GM12865 (cell line): ENCODE results near the gene TRABD.
A peak's percentile ranks its signal among the peaks of the same experiment; 100 is the strongest.

Experiments used
- DNase-seq: peaks from one replicate; pipeline ENCODE4 v3.0.0; 2010; ENCODE audit warnings: low read depth
- H3K4me3 ChIP-seq: 2 replicates; pipeline ENCODE4 v1.5.1; 2011; ENCODE audit warnings: mild to moderate bottlenecking, low read depth, low read length, control low read depth
- CTCF ChIP-seq: IDR thresholded peaks from 2 replicates; pipeline ENCODE4 v1.5.1; 2011; ENCODE audit warnings: low read length, control low read depth, low read depth, inconsistent platforms; ENCODE audit not compliant: insufficient read depth; ENCODE audit errors: missing control alignments

The TRABD gene

DNA sequence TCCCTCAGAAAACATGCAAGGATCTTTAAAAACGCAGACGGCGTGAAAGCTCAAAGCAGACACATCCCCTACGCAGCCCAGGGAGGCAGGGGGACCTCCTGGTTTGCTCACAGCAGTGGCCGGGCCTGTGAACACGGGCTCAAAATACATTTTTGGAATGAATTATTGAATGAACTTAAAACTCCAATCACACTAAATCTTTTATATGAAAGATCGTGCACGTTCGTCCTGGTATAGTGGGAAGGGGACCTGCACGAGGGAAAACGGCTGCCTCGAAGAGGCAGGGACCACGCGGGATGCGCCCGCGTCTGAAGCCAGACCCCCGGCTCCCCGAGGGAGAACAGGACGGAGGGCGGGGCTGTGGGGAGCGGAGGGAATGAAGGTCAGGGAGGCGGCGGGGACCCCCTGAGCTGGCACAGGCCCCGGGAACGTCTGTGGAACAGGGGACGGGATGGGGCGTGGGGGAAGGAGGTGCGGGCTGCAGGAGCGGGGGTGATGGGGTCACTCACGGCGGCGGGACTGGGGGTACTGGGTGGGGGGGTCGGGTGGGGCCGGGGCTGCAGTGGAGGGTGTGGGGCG, 16.4 kb upstream of the TRABD start:
- H3K4me3 ChIP-seq: no peak overlapping the region
- no peak for TF ChIP-seq CTCF
- DNase-seq: no peak

DNA sequence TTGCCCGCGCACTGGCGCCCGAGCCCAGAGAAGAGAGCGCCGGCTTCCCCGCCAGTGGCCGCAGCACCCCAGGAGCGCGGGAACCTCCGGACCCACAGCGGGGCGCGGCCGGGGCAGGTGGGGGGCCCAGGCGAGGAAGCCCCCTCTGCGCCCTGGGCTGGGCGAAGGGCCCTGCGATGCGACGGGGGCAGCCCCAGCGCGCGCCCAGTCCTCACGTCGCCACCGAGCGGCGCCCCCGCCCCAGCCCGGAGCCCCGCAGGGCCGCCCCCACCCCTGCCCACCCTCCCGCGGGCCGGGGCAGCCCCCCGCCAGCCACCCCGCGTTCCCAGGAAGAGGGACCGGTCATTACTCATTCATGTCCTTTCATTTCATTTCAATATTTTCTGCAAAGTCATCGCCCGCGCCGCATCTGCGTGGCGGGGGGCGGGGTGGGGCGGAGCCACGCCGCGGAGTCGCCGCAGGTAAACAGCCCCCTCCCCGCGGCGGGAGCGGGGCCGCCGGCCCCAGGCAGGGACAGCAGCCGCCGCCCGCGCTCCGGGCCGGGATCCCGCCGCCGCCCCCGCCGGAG, 15.9 kb upstream of the TRABD start:
- DNase-seq: peak; percentile 59
- no peak for TF ChIP-seq CTCF
- peak overlapping the region; percentile 32; the same call in 1 of the 2 replicates for H3K4me3 ChIP-seq

GRCh38 chr22:50170453-50171318, 15.0 kb upstream of the TRABD start, which contains the start of gene PANX2:
Gene PANX2, plus strand, starts transcription at chr22:50170731. Its CDS starts 0 bp downstream, at chr22:50170731.
- no peak for TF ChIP-seq CTCF
- no peak for DNase-seq
- H3K4me3 ChIP-seq: peak within 1 kb of the TSS; percentile 32; the same call in 1 of the 2 replicates

- TF ChIP-seq CTCF: no peak
- no peak overlapping the region for H3K4me3 ChIP-seq
- DNase-seq: no peak
These were observed 14.3 kb upstream of the TRABD start for GRCh38 chr22:50171319-50171964.

DNA sequence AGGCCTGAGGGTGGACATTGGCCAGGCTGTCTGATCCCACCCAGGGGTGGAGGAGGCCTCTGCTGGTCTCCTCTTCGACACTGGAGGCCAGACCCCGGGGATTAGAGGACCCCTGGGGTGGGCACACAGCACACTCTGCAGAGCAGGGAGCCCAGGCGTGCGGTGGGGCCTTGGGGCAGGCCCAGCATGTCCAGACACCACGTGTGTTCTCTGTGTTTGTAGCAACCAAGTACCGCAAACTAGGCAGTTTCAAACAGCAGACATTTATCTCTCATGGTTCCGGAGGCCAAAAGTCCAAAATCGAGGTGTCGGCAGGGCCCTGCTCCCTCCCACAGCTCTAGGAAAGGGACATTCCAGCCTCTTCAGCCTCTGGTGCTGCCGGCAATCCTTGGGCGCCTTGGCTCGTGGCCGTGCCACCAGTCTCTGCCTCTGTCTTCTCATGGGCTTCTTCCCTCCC, 13.7 kb upstream of the TRABD start:
- H3K4me3 ChIP-seq: no peak overlapping the region
- no peak for DNase-seq
- TF ChIP-seq CTCF: no peak

DNA sequence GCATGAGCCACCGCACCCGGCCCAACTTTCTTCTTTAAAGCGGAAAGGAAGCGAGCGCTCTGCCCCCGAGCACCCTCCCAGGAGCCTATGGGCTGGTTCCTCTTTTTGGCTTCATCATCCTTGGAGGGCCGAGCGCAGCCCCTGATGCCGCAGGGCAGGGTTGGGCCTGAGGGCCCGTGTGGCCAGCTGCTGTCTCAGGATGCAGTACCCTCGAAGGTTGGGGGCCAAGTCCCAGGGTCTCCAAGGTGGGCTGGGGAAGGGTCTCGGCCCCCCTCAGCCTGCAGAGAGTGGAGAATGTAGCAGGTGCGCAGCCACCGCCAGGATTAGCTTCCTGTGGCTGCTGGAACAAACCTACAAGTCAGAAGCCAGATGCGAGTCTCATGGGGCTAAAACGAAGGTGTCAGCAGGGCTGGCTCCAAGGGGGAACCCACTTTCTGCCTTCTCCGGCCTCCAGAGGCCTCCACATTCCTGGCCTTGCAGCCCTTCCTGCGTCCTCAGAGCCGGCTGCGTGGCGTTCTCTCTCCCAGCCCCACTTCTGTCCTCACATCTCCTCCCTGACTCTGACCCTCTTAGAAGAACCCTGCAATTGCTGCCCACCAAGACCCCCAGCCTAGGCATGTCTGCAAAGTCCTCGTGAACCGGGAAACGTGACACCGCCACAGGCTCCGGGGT, 12.3 kb upstream of the TRABD start:
- H3K4me3 ChIP-seq: no peak overlapping the region
- DNase-seq: peak; percentile 41
- no peak for TF ChIP-seq CTCF
